ENCODE results near the gene SLIT3.

Gene SLIT3

DNA sequence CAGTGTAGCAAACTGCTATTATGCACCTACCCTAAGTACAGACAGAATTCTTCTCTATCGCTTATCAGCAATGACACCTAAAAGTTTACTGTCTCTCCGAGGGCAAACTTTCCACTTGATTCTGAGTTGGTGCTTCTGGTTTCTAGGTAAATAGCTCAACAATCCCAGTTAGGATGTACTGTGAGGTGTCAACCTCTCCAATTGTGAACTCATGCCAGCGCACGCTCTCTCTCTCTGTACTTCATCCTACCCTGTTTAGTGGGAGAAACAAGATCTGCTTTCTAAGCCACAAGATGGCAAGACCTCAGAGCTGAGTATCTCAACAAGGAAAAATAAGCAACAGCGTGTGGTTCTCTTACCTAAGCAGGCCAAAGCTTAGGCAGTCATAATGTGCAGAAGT is 335.3 kb downstream of the SLIT3 start:
- DNase-seq: no peak
- Histone ChIP-seq H3K36me3 (no peaks in the 10 kb centered on the region), H3K4me3 (ENCODE audit: low read depth, low read length) (no peak overlapping the region), H3K4me1 (no peaks in the 10 kb centered on the region), H3K27me3 (no peaks in the 10 kb centered on the region), H3K9me3 (no peaks in the 10 kb centered on the region)
- TF ChIP-seq, protein P1, sequence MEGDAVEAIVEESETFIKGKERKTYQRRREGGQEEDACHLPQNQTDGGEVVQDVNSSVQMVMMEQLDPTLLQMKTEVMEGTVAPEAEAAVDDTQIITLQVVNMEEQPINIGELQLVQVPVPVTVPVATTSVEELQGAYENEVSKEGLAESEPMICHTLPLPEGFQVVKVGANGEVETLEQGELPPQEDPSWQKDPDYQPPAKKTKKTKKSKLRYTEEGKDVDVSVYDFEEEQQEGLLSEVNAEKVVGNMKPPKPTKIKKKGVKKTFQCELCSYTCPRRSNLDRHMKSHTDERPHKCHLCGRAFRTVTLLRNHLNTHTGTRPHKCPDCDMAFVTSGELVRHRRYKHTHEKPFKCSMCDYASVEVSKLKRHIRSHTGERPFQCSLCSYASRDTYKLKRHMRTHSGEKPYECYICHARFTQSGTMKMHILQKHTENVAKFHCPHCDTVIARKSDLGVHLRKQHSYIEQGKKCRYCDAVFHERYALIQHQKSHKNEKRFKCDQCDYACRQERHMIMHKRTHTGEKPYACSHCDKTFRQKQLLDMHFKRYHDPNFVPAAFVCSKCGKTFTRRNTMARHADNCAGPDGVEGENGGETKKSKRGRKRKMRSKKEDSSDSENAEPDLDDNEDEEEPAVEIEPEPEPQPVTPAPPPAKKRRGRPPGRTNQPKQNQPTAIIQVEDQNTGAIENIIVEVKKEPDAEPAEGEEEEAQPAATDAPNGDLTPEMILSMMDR (IDR thresholded peaks at IDR 0.05; ENCODE audit: low read depth, low read length): no peak

DNA sequence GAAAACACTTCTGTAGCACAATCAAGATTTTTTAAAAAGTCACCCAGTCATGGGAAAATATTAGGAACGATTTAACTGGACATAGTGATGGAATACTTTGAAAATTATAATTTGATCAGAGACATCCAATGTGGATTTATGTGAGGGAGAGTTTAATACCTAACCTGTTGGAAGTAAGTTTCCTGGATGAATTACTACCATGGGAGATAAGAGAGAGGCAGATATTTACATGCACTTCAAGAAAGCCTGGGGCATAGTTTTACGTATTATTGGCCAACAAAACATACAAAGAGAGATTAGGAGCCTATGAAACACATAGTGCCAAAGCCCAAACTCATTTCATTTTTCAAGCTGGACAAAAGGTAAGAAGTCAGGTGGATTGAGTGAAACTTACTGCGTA is 336.8 kb downstream of the SLIT3 start:
- H3K27me3 ChIP-seq: no peaks in the 10 kb centered on the region
- DNase-seq: no peak
- TF ChIP-seq, protein P1 (IDR thresholded peaks at IDR 0.05; ENCODE audit: low read depth, low read length): no peak

DNA sequence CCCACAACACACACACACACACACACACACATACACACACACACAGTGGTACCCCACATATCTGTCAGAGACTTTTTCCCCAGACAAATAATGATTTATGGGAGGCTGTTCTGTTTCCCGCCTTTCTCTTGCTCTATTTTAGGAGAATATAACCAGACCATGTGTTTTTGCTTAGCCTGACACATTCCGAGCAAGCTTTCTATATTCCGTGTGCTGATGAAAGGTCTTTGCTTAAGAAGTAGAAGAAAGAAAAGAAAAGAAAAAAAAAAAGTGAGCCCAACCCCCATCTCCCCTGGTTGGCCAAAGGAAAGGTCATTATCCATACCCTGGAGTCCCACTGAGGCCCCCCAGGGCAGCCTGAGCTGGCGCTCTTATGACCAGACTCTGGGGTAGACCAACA is 338.6 kb downstream of the SLIT3 start:
- Histone ChIP-seq H3K9me3 (no peaks in the 10 kb centered on the region), H3K4me3 (ENCODE audit: low read depth, low read length) (no peak overlapping the region), H3K27me3 (no peaks in the 10 kb centered on the region), H3K4me1 (no peaks in the 10 kb centered on the region; the same call in 1 of the 2 replicates), H3K36me3 (no peaks in the 10 kb centered on the region)
- TF ChIP-seq, protein P1 (IDR thresholded peaks at IDR 0.05; ENCODE audit: low read depth, low read length): no peak
- no peak for DNase-seq

More for the DNA sequence above, 336.8 kb downstream of the SLIT3 start:
- Histone ChIP-seq H3K36me3 (no peaks in the 10 kb centered on the region), H3K4me1 (no peaks in the 10 kb centered on the region), H3K4me3 (ENCODE audit: low read depth, low read length) (no peak overlapping the region), H3K9me3 (no peaks in the 10 kb centered on the region)

DNA sequence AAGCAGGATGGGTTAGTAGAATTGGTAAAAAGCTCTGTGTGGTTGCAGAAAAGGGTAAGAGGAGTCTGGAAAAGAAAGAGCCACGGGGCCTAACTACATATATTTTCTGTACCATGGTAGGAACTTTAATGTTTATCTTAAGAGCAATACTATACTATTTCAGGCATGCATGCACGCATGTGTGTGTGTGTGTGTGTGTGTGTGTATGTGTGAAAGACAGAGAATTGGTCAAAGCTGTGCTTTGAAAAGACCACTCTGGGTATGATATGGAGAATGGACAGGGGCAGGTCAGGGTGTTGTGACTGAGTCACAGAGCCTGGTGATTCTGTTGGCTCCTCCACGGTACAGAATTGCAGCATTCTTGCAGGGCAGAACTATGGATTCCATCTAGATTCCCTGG is 339.3 kb downstream of the SLIT3 start:
- Histone ChIP-seq H3K9me3 (no peaks in the 10 kb centered on the region), H3K36me3 (no peaks in the 10 kb centered on the region), H3K4me1 (no peaks in the 10 kb centered on the region; the same call in 1 of the 2 replicates), H3K27me3 (no peaks in the 10 kb centered on the region), H3K4me3 (ENCODE audit: low read depth, low read length) (no peak overlapping the region)
- DNase-seq: no peak
- TF ChIP-seq, protein P1 (IDR thresholded peaks at IDR 0.05; ENCODE audit: low read depth, low read length): no peak

GRCh38 chr5:168960497-168960896 is 340.4 kb downstream of the SLIT3 start:
- H3K27me3 ChIP-seq: no peaks in the 10 kb centered on the region
- DNase-seq: no peak
- H3K36me3 ChIP-seq: no peaks in the 10 kb centered on the region
- H3K4me3 ChIP-seq (ENCODE audit: low read depth, low read length): no peak overlapping the region
- TF ChIP-seq, protein P1 (IDR thresholded peaks at IDR 0.05; ENCODE audit: low read depth, low read length): no peak
- no peaks in the 10 kb centered on the region; the same call in 1 of the 2 replicates for H3K4me1 ChIP-seq
- no peaks in the 10 kb centered on the region for H3K9me3 ChIP-seq

DNA sequence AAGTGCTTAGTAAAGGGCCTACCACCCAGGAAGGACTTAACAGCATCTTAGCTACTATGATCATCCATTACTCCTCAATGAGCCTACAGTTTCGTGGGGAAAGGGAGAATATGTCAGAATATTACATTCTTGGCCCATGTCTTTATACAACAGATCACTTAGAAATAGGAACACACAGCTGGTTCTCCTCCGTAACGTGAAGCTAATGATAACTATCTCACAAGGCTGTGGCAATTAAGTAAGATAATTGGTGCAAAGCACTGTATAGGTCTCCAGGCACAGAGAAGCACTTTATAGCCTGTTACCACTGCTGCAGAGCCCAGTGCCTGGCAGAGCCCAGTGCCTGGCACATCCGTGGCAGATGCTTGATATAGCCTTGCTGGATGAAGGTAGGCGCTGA is 347.6 kb downstream of the SLIT3 start:
- DNase-seq: no peak
- Histone ChIP-seq H3K36me3 (no peaks in the 10 kb centered on the region), H3K4me3 (ENCODE audit: low read depth, low read length) (no peak overlapping the region), H3K27me3 (no peaks in the 10 kb centered on the region), H3K4me1 (peaks cover 13% of the 10 kb centered on the region), H3K9me3 (no peaks in the 10 kb centered on the region)
- TF ChIP-seq, protein P1 (IDR thresholded peaks at IDR 0.05; ENCODE audit: low read depth, low read length): no peak

Data from BE2C (cell line).